Smooth muscle cell (in vitro differentiated cells): ENCODE measurements around the gene TBX4. TPM values are rescaled to one million over a fixed set of nuclear protein-coding genes. Genes with fewer than 3 reads are reported as not detected.

ENCODE experiments used
- DNase-seq: peaks from one replicate; lab custom pipeline; 2025; ENCODE audit not compliant: unreplicated experiment; lab: John Stamatoyannopoulos, UW
- H2AFZ ChIP-seq: fragments of 200-600 bp; sonication (generic); 2 replicates; pipeline ENCODE4 v1.6.0; 2016; ENCODE audit warnings: antibody characterized with exemption, low read depth, mild to moderate bottlenecking
- H3F3A ChIP-seq: fragments of 200-600 bp; sonication (generic); 2 replicates; pipeline ENCODE4 v1.6.0; 2017; ENCODE audit warnings: antibody characterized with exemption, low read depth
- H3K27ac ChIP-seq: fragments of 200-600 bp; sonication (generic); 2 replicates; pipeline ENCODE4 v1.5.1; 2016; ENCODE audit warnings: low read depth, mild to moderate bottlenecking
- H3K27me3 ChIP-seq: fragments of 200-600 bp; sonication (generic); 2 replicates; pipeline ENCODE4 v1.6.1; 2016; ENCODE audit warnings: low read depth, mild to moderate bottlenecking
- H3K36me3 ChIP-seq: fragments of 200-600 bp; sonication (generic); 2 replicates; pipeline ENCODE4 v1.5.1; 2016; ENCODE audit warnings: low read depth
- H3K4me1 ChIP-seq: fragments of 200-600 bp; sonication (generic); 2 replicates; pipeline ENCODE4 v1.5.1; 2016; ENCODE audit warnings: low read depth
- H3K4me2 ChIP-seq: fragments of 200-600 bp; sonication (generic); 2 replicates; pipeline ENCODE4 v1.6.0; 2016; ENCODE audit warnings: mild to moderate bottlenecking
- H3K4me3 ChIP-seq: fragments of 200-600 bp; sonication (generic); 2 replicates; pipeline ENCODE4 v1.5.1; 2016; ENCODE audit warnings: mild to moderate bottlenecking
- H3K79me2 ChIP-seq: fragments of 200-600 bp; sonication (generic); 2 replicates; pipeline ENCODE4 v1.6.0; 2016; ENCODE audit warnings: low read depth, mild to moderate bottlenecking
- H3K9ac ChIP-seq: fragments of 200-600 bp; sonication (generic); 2 replicates; pipeline ENCODE4 v1.6.0; 2016; ENCODE audit warnings: low read depth
- H3K9me3 ChIP-seq: fragments of 200-600 bp; sonication (generic); replicated peaks from 2 replicates; pipeline ENCODE4 v1.5.1; 2016; ENCODE audit warnings: low read depth
- H4K20me1 ChIP-seq: fragments of 200-600 bp; sonication (generic); 2 replicates; pipeline ENCODE4 v1.6.0; 2016; ENCODE audit warnings: low read depth
- CTCF ChIP-seq: fragments of 200-600 bp; sonication (generic); IDR thresholded peaks from 2 replicates; pipeline ENCODE4 v1.5.1; 2017; ENCODE audit warnings: borderline replicate concordance, mild to moderate bottlenecking, antibody characterized with exemption; ENCODE audit not compliant: insufficient read depth, poor library complexity, severe bottlenecking
- WGBS: methylation state at CpG from one replicate; pipeline ENCODE4 v1.1.7; 2016; ENCODE audit warnings: low lambda C conversion rate; 5-methylcytosine and 5-hydroxymethylcytosine counted together
- polyA plus RNA-seq: library from polyadenylated mRNA; unstranded; fragments of >200 nt; fragmentation: Nextera tagmentation; extraction: Ambion mirVana; gene quantifications from 2 replicates; pipeline ENCODE4 v1.2.1, GENCODE V29; 2016
- total RNA-seq: library from RNA; depleted of rRNA; stranded (reverse); fragments of >200 nt; gene quantifications from 2 replicates; pipeline ENCODE4 v1.2.3, GENCODE V29; 2014

TBX4 gene
- total and polyA plus RNA-seq, 2 experiments from 2014 or later: 14.1 to 22.7 TPM

- Histone ChIP-seq H3K4me1 (peaks cover 4% of the 10 kb centered on the region), H3K4me2 (no peak overlapping the region), H3K9ac (no peak overlapping the region), H3K79me2 (no peaks in the 10 kb centered on the region), H4K20me1 (no peaks in the 10 kb centered on the region), H3K9me3 (no peaks in the 10 kb centered on the region), H3K27me3 (no peaks in the 10 kb centered on the region), H2AFZ (no peak overlapping the region), H3K27ac (no peak overlapping the region), H3K4me3 (no peak overlapping the region), H3K36me3 (no peaks in the 10 kb centered on the region), H3F3A (no peaks in the 10 kb centered on the region)
- WGBS: 90% methylated on average over 2 of the region's 2 CpGs
- no peak for TF ChIP-seq CTCF
- DNase-seq: no peak
Measured at GRCh38 chr17:61528171-61528570, 75.9 kb downstream of the TBX4 start.

- H3K36me3 ChIP-seq: no peaks in the 10 kb centered on the region
- H3F3A ChIP-seq: no peaks in the 10 kb centered on the region
- H3K79me2 ChIP-seq: no peaks in the 10 kb centered on the region
- no peaks in the 10 kb centered on the region for H3K27me3 ChIP-seq
- H3K4me3 ChIP-seq: no peak overlapping the region
- no peak for DNase-seq
- H3K9me3 ChIP-seq: no peaks in the 10 kb centered on the region
- WGBS: 86% methylated on average over 7 of the region's 7 CpGs
- H3K4me1 ChIP-seq: peaks cover 4% of the 10 kb centered on the region
- H3K4me2 ChIP-seq: no peak overlapping the region
- H3K9ac ChIP-seq: no peak overlapping the region
- H3K27ac ChIP-seq: no peak overlapping the region
- no peak overlapping the region for H2AFZ ChIP-seq
- no peaks in the 10 kb centered on the region for H4K20me1 ChIP-seq
- no peak for TF ChIP-seq CTCF
Measured at GRCh38 chr17:61531223-61531622, 79.0 kb downstream of the TBX4 start.

GRCh38 chr17:61532826-61533225 is 80.6 kb downstream of the TBX4 start:
- Histone ChIP-seq H3K9ac (no peak overlapping the region), H3K9me3 (no peaks in the 10 kb centered on the region), H3K79me2 (no peaks in the 10 kb centered on the region), H3K4me2 (no peak overlapping the region), H3K4me1 (peaks cover 4% of the 10 kb centered on the region), H3K27ac (no peak overlapping the region), H4K20me1 (no peaks in the 10 kb centered on the region), H2AFZ (peak overlapping the region; percentile 31), H3K36me3 (no peaks in the 10 kb centered on the region), H3K4me3 (no peak overlapping the region), H3K27me3 (no peaks in the 10 kb centered on the region), H3F3A (peaks cover 6% of the 10 kb centered on the region)
- no peak for TF ChIP-seq CTCF
- DNase-seq: no peak
- 47% methylated on average over 5 of the region's 5 CpGs for WGBS

- H3K27me3 ChIP-seq: no peaks in the 10 kb centered on the region
- no peaks in the 10 kb centered on the region for H3K36me3 ChIP-seq
- peaks cover 6% of the 10 kb centered on the region for H3F3A ChIP-seq
- WGBS: 79% methylated on average over 4 of the region's 4 CpGs
- no peaks in the 10 kb centered on the region for H3K9me3 ChIP-seq
- no peaks in the 10 kb centered on the region for H3K79me2 ChIP-seq
- H3K27ac ChIP-seq: no peak overlapping the region
- peaks cover 4% of the 10 kb centered on the region for H3K4me1 ChIP-seq
- no peak for TF ChIP-seq CTCF
- H3K4me2 ChIP-seq: no peak overlapping the region
- H3K9ac ChIP-seq: no peak overlapping the region
- no peak overlapping the region for H3K4me3 ChIP-seq
- H4K20me1 ChIP-seq: no peaks in the 10 kb centered on the region
- no peak for DNase-seq
- H2AFZ ChIP-seq: peak overlapping the region; percentile 31
Measured at GRCh38 chr17:61533797-61534196, 81.6 kb downstream of the TBX4 start.
